Coronary artery (tissue), 2 donors: ENCODE data around the gene RAB1A.

Source experiments
- DNase-seq: peaks from one replicate; pipeline ENCODE4 v3.0.0-alpha.2; 2017; ENCODE audit warnings: low spot score
- H3K27ac ChIP-seq, 2 donors: fragments of 200-600 bp; sonication (generic); one replicate each; pipeline ENCODE4 v1.5.1; 2016 to 2019
- H3K4me3 ChIP-seq: fragments of 200-600 bp; sonication (generic); 2 replicates; pipeline ENCODE4 v1.5.1; 2016; ENCODE audit warnings: mild to moderate bottlenecking, moderate library complexity
- CTCF ChIP-seq: fragments of 200-600 bp; sonication (generic); IDR thresholded peaks from one replicate; pipeline ENCODE4 v1.5.1; 2019; ENCODE audit warnings: antibody characterized with exemption

The RAB1A gene

DNA sequence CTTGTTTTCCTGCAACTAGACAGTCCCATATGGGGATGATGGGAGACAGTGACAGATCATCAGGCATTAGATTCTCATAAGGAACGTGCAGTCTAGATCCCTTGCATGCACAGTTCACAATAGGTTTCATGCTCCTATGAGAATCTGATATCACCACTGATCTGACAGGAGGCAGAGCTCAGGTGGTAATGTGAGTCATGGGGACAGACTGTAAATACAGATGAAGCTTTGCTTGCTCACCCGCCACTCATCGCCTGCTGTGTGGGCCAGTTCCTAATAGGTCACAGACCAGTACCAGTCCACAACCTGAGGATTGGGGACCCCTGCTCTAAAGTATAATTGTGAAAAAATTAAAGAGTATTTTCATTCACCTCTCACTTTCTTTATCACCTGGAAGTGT is 23.6 kb upstream of the RAB1A start:
- Histone ChIP-seq H3K27ac (no peak overlapping the region), H3K4me3 (no peak overlapping the region)
- TF ChIP-seq CTCF, result no peak
- DNase-seq, result no peak

- no peak overlapping the region for H3K27ac ChIP-seq
- DNase-seq, result no peak
- TF ChIP-seq CTCF, result no peak
- no peak overlapping the region for H3K4me3 ChIP-seq
Observed at GRCh38 chr2:65146078-65146477, 16.2 kb upstream of the RAB1A start.

DNA sequence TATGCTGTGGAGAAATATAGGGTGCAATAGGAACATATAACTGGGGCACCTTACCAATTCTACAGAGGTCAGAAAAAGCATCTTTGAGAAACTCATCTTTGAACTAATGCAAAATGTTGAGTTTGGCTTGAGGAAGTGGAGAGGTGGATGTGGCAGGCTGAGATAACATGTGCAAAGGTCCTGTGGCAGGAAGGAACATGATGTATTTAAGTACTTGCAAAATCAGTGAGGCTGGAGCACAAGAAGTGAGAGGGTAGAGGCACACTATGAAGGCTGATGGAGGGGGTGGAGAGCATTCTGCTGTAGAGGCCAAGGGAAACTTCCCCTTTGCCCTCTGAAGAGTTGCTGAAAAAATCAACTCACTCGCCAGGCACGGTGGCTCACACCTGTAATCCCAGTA is 14.7 kb upstream of the RAB1A start:
- no peak for TF ChIP-seq CTCF
- no peak for DNase-seq
- H3K27ac ChIP-seq, result no peak overlapping the region
- no peak overlapping the region for H3K4me3 ChIP-seq

DNA sequence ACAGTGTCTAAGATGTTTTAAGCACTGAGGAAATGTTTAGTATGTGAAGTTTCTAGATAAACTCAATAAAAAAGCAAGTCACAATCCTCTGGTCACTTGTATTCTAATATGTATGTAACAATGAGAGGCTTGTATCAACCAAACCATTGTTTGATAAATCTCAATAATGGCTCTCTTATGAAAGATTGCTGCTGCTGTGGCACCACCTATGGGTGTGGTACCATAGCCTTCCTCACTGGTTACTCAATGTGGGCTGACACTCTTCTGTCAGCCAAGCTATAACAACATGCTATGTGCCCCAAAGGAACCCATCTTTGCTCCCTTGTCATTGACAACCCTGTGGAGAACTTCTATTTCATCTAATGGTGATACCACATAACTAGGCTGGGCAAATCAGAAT is 12.6 kb upstream of the RAB1A start:
- DNase-seq, result no peak
- Histone ChIP-seq H3K4me3 (no peak overlapping the region), H3K27ac (no peak overlapping the region)
- no peak for TF ChIP-seq CTCF

- H3K4me3 ChIP-seq, result no peak overlapping the region
- no peak for DNase-seq
- TF ChIP-seq CTCF, result no peak
- no peak overlapping the region for H3K27ac ChIP-seq
Observed at GRCh38 chr2:65137197-65137775, 7.4 kb upstream of the RAB1A start.

DNA sequence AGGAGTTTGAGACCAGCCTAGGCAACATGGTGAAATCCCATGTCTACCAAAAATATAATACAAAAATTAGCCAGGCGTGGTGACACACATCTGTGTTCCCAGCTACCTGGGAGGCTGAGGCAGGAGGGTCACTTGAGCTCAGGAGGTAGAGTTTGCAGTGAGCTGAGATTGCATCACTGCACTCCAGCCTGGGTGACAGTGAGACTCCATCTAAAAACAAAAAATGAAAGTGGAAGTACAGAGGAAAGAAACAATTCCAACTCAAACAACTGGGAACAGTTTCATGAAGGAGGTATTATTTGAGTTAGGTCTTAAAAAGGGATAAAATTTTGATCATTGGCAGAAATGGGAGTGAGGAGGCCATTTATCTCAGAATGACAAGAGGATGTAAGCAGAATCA is 6.3 kb upstream of the RAB1A start:
- DNase-seq, result no peak
- no peak for TF ChIP-seq CTCF
- H3K4me3 ChIP-seq, result no peak overlapping the region
- no peak overlapping the region for H3K27ac ChIP-seq

DNA sequence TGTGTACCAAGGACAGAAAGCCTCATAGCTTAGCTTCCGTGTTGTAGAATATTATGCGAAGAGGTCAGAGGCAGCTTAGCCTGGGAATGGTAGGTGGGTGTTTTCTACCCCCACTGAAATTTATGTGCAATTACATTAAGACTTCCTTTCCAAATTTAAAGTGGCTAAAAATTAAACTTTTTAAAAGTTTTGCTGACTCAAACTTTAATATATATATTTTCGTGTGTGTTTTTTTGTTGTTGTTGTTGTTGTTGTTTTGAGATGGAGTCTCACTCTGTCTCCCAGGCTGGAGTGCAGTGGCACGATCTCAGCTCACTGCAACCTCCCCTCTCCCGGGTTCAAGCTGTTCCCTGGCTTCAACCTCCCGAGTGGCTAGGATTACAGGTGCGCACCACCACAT is 4.3 kb upstream of the RAB1A start:
- H3K27ac ChIP-seq, result no peak overlapping the region
- TF ChIP-seq CTCF, result no peak
- H3K4me3 ChIP-seq, result no peak overlapping the region
- no peak for DNase-seq
